ENCODE results near the gene CFAP68. TPM values are rescaled to one million over a fixed set of nuclear protein-coding genes. Genes with fewer than 3 reads are reported as not detected.

CFAP68 gene
- total RNA-seq, 1 experiment from 2014 or later = 27.4 TPM

DNA sequence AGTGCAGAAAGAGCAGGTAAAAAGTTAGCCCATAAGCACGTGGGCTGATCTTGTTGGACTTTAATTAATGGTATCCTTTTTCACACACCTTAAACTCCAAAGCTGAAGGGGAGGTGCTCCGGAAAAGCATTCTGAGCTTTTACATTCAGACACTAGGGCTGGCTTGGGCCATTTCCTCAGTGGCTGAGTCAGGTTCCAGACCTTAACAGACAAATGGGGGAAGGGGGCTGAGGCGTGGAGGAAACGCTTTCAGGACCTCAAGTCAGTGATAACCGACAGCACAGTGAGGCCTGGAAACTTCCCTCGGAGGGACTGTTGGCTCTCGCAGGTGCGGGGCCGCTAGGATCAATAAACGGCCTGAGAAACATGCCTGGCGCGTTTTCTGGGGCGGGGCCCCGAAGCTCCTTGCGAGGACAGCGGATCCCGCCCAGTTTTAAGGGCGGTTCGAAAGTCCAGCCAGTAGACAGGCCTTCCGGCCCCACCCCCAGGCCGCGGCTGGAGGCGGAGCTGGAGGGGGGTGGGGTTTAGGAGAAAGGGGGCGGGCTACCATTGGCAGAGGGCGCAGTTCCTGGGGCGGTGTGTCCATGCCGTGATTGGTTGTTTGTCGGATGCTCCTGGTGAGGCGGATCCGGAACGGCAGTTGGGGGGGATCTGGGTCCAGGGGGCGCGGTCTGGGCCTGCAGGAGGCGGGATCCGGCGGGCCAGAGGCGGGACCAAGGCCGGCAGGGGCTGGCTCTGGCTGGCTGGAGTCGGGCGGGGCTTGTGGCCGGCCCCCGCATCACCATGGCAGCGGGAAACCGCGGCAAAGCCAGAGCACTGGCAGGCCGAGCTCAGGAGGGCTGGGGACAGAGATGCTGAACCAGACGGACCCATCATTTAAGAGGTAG, 47.4 kb downstream of the CFAP68 start:
- TF ChIP-seq, protein P1, sequence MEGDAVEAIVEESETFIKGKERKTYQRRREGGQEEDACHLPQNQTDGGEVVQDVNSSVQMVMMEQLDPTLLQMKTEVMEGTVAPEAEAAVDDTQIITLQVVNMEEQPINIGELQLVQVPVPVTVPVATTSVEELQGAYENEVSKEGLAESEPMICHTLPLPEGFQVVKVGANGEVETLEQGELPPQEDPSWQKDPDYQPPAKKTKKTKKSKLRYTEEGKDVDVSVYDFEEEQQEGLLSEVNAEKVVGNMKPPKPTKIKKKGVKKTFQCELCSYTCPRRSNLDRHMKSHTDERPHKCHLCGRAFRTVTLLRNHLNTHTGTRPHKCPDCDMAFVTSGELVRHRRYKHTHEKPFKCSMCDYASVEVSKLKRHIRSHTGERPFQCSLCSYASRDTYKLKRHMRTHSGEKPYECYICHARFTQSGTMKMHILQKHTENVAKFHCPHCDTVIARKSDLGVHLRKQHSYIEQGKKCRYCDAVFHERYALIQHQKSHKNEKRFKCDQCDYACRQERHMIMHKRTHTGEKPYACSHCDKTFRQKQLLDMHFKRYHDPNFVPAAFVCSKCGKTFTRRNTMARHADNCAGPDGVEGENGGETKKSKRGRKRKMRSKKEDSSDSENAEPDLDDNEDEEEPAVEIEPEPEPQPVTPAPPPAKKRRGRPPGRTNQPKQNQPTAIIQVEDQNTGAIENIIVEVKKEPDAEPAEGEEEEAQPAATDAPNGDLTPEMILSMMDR (conservative IDR thresholded peaks at IDR 0.05; ENCODE audit: low read depth, low read length) = no peak
- no peak for TF ChIP-seq EZH2 (IDR thresholded peaks at IDR 0.05; ENCODE audit: low read length, unreplicated experiment)
- TF ChIP-seq EZH2phosphoT487 (IDR thresholded peaks at IDR 0.05; ENCODE audit: borderline replicate concordance, low read length) = no peak
- POLR2A ChIA-PET (ENCODE audit: unreplicated experiment) = interaction anchor here (0.6 to 1.4 kb wide), 9 partner anchors 12 to 160 kb away, joined by 3 to 10 read pairs (median 4); no protein-coding TSS in a partner anchor

DNA sequence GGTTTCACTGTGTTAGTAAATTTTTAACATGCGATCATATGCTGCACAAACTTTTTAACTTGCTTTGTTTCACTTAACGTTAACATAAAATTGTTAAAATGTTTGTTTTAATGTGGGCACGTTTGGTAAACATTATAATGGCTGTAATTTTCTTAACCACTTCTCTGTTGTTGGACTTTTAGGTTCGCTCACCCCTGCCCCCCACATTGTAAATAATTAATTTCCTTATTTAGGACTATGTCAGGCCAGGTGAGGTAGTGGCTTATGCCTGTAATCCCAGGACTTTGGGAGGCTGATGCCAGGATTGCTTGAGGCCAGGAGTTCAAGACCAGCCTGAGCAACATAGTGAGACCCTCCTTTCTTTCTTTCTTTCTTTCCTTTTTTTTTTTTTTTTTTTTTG, 51.1 kb downstream of the CFAP68 start:
- no peak for DNase-seq
- POLR2A ChIA-PET (ENCODE audit: unreplicated experiment) = interaction anchor here (0.7 kb wide), 1 partner anchor 52 kb away, joined by 3 read pairs; no protein-coding TSS in a partner anchor
- TF ChIP-seq, protein P1 (conservative IDR thresholded peaks at IDR 0.05; ENCODE audit: low read depth, low read length) = no peak
- Histone ChIP-seq H3K9me2 (replicated peaks; ENCODE audit: low read length) (no peaks in the 10 kb centered on the region), H3K9ac (ENCODE audit: low read length) (no peak overlapping the region), H3K9me3 (ENCODE audit: low read length) (no peaks in the 10 kb centered on the region), H3K27me3 (ENCODE audit: low read length) (no peaks in the 10 kb centered on the region), H3K4me1 (ENCODE audit: insufficient read depth, low read length) (peaks cover 10% of the 10 kb centered on the region), H3F3A (ENCODE audit: low read length, unreplicated experiment) (no peaks in the 10 kb centered on the region), H3K4me2 (ENCODE audit: low read length) (no peak overlapping the region), H2AFZ (ENCODE audit: low read length) (no peak overlapping the region), H4K20me1 (ENCODE audit: low read length) (no peaks in the 10 kb centered on the region), H3K79me2 (ENCODE audit: low read length) (no peaks in the 10 kb centered on the region), H3K36me3 (ENCODE audit: low read depth, low read length) (no peaks in the 10 kb centered on the region), H3K27ac (ENCODE audit: low read length) (no peak overlapping the region), H3K4me3 (ENCODE audit: low read length) (no peak overlapping the region)
- intact Hi-C loops (cut with micrococcal nuclease) = loop anchor here (5.0 kb wide), 1 partner anchor 92 kb away; no protein-coding TSS in a partner anchor
- CTCF ChIA-PET = no interaction called here
- no peak for ATAC-seq
- BruUV-seq (replicated peaks) = no TSS peak

More for the DNA sequence above, 47.4 kb downstream of the CFAP68 start:
- no peaks in the 10 kb centered on the region for H3K27me3 ChIP-seq (ENCODE audit: low read length)
- no peaks in the 10 kb centered on the region for H3K79me2 ChIP-seq (ENCODE audit: low read length)
- no peaks in the 10 kb centered on the region for H4K20me1 ChIP-seq (ENCODE audit: low read length)
- H3K4me2 ChIP-seq (ENCODE audit: low read length) = peak overlapping the region; percentile 85
- TSS peak; percentile 99 for BruUV-seq (replicated peaks)
- no peaks in the 10 kb centered on the region for H3K9me2 ChIP-seq (replicated peaks; ENCODE audit: low read length)
- no peaks in the 10 kb centered on the region for H3K9me3 ChIP-seq (ENCODE audit: low read length)
- no peaks in the 10 kb centered on the region for H3F3A ChIP-seq (ENCODE audit: low read length, unreplicated experiment)
- CTCF ChIA-PET = interaction anchor here (0.6 to 1.7 kb wide), 11 partner anchors 8 to 177 kb away, joined by 3 to 13 read pairs (median 5); partner anchors contain the start of genes C11orf52 and DIXDC1
- H3K36me3 ChIP-seq (ENCODE audit: low read depth, low read length) = no peaks in the 10 kb centered on the region
- peak overlapping the region; percentile 17 for H3K27ac ChIP-seq (ENCODE audit: low read length)
- ATAC-seq (peak; percentile 92), DNase-seq (peak; percentile 99)
- peak overlapping the region; percentile 69 for H3K4me3 ChIP-seq (ENCODE audit: low read length)
- H2AFZ ChIP-seq (ENCODE audit: low read length) = peak overlapping the region; percentile 95
- H3K4me1 ChIP-seq (ENCODE audit: insufficient read depth, low read length) = peaks cover 25% of the 10 kb centered on the region
- intact Hi-C loops (cut with micrococcal nuclease) = loop anchor here (1.0 to 5.0 kb wide), 2 partner anchors 47 to 161 kb away; partner anchors contain the start of genes CFAP68, FDXACB1, SDHD and TIMM8B
- H3K9ac ChIP-seq (ENCODE audit: low read length) = peak overlapping the region; percentile 42

All from PC-3 (cell line).